ENCODE results near the gene TOMM6.

Gene TOMM6

DNA sequence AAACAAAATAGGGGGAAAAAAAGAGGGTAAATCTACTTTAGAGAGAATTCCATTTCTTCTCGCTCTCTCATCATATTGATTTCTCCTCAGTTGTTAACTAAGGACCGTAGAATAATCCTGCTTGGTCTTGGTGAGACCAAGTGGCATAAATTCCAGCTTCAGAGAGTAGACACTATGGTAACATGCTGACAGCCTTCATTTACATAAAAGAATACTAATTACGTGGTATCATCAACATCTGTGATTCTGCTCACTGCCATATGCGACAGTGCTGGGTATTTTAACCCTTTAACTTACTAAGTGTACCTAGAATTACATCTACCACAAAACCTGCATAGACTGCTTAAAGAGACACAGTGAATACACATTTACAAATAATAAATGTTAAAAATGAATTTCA is 27.1 kb downstream of the TOMM6 start:
- H3K27ac ChIP-seq, result no peak overlapping the region
- H3K27me3 ChIP-seq, result no peaks in the 10 kb centered on the region
- no peaks in the 10 kb centered on the region for H3K9me3 ChIP-seq
- H3K4me1 ChIP-seq (ENCODE audit: control insufficient read depth in 1 of 2, insufficient read depth in 1 of 2, low read depth in 1 of 2, low read length in 1 of 2), result peaks cover 8 to 12% of the 10 kb centered on the region in 2 experiments
- no peak overlapping the region for H3K4me3 ChIP-seq (ENCODE audit: low read depth in 1 of 2, low read length in 1 of 2)
- TF ChIP-seq, protein P1, sequence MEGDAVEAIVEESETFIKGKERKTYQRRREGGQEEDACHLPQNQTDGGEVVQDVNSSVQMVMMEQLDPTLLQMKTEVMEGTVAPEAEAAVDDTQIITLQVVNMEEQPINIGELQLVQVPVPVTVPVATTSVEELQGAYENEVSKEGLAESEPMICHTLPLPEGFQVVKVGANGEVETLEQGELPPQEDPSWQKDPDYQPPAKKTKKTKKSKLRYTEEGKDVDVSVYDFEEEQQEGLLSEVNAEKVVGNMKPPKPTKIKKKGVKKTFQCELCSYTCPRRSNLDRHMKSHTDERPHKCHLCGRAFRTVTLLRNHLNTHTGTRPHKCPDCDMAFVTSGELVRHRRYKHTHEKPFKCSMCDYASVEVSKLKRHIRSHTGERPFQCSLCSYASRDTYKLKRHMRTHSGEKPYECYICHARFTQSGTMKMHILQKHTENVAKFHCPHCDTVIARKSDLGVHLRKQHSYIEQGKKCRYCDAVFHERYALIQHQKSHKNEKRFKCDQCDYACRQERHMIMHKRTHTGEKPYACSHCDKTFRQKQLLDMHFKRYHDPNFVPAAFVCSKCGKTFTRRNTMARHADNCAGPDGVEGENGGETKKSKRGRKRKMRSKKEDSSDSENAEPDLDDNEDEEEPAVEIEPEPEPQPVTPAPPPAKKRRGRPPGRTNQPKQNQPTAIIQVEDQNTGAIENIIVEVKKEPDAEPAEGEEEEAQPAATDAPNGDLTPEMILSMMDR (IDR thresholded peaks at IDR 0.05), result no peak
- H3K36me3 ChIP-seq, result no peaks in the 10 kb centered on the region

DNA sequence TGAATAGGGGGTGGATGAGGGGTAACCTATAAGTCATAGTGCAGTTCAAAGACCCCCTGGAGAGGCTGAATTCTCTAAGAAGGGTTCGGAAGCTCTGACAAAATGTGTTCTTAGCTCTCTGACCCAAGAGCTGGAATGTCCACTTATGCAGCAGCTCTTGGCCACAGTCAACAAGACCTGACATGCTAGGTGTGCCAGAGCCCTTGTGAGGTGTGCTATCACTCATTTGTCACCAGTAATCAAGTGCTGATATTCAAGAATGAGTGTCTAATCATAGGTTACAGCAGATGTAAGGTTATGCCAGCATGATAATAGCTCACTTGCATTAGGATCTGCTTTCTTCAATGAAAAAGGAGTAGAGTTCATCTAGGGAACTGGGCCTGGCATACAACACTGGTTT is 28.1 kb downstream of the TOMM6 start:
- TF ChIP-seq, protein P1 (IDR thresholded peaks at IDR 0.05), result no peak
- H3K27me3 ChIP-seq, result no peaks in the 10 kb centered on the region
- no peak overlapping the region for H3K4me3 ChIP-seq (ENCODE audit: low read depth in 1 of 2, low read length in 1 of 2)
- no peak overlapping the region for H3K27ac ChIP-seq
- H3K36me3 ChIP-seq, result no peaks in the 10 kb centered on the region
- peaks cover 8 to 12% of the 10 kb centered on the region in 2 experiments for H3K4me1 ChIP-seq (ENCODE audit: control insufficient read depth in 1 of 2, insufficient read depth in 1 of 2, low read depth in 1 of 2, low read length in 1 of 2)
- H3K9me3 ChIP-seq, result no peaks in the 10 kb centered on the region

DNA sequence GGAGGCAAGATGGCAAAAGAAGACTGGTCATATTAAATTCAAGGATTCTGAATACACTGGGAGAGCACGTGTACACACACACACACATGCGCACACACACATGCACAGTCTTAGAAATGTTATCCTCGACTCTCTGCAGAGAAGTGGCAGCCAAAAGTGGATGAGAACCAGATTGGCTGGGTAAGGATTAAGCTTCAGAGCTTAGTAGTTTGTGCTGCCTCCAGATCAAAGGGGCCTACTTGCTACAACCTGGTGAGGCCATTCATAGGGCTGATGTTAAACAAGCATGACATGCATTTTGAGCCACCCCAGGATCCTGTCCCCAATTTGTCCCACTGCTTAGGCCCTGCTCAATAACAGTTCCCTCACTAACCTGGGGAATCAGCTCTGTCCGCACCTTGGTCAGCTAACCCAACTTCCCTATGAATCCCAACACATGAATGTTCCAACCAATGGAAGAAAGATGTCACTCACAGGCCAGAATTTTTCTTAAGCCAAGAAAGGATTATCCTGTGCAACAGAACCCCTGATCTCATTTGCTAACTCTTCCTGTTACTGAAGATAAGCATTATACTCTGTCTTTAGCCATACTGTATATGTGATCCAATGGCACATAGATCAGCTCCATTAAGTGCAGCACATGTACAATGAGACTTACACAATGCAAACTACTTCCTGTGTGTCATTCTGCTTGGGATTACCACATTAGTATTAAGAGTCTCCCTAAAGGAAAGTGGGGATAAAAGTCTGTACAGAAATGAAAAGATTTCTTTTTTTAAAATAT is 31.0 kb downstream of the TOMM6 start:
- peaks cover 8 to 17% of the 10 kb centered on the region in 2 experiments for H3K4me1 ChIP-seq (ENCODE audit: control insufficient read depth in 1 of 2, insufficient read depth in 1 of 2, low read depth in 1 of 2, low read length in 1 of 2)
- TF ChIP-seq, protein P1 (IDR thresholded peaks at IDR 0.05), result no peak
- no peak overlapping the region for H3K4me3 ChIP-seq (ENCODE audit: low read depth in 1 of 2, low read length in 1 of 2)
- H3K9me3 ChIP-seq, result no peaks in the 10 kb centered on the region
- H3K27me3 ChIP-seq, result no peaks in the 10 kb centered on the region
- no peaks in the 10 kb centered on the region for H3K36me3 ChIP-seq
- H3K27ac ChIP-seq, result no peak overlapping the region

DNA sequence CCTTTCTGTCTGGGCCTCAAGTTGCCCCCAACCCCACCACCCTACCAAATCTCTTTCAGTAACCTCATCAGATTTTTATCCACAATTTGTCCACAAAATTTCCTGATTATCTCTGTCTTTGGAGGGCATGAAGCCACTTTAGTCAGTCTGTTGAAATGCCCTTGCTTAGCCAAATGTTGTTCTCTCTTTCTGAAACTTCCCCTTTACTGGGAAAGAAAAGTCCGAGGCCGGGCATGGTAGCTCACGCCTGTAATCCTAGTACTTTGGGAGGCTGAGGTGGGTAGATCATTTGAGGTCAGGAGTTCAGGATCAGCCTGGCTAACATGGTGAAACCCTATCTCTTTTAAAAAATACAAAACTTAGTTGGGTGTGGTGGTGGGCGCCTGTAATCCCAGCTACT is 33.8 kb downstream of the TOMM6 start:
- H3K9me3 ChIP-seq, result no peaks in the 10 kb centered on the region
- no peak overlapping the region for H3K27ac ChIP-seq
- TF ChIP-seq, protein P1 (IDR thresholded peaks at IDR 0.05), result no peak
- H3K27me3 ChIP-seq, result no peaks in the 10 kb centered on the region
- H3K36me3 ChIP-seq, result no peaks in the 10 kb centered on the region
- H3K4me3 ChIP-seq (ENCODE audit: low read depth in 1 of 2, low read length in 1 of 2), result no peak overlapping the region
- peaks cover 8 to 17% of the 10 kb centered on the region in 2 experiments for H3K4me1 ChIP-seq (ENCODE audit: control insufficient read depth in 1 of 2, insufficient read depth in 1 of 2, low read depth in 1 of 2, low read length in 1 of 2)

DNA sequence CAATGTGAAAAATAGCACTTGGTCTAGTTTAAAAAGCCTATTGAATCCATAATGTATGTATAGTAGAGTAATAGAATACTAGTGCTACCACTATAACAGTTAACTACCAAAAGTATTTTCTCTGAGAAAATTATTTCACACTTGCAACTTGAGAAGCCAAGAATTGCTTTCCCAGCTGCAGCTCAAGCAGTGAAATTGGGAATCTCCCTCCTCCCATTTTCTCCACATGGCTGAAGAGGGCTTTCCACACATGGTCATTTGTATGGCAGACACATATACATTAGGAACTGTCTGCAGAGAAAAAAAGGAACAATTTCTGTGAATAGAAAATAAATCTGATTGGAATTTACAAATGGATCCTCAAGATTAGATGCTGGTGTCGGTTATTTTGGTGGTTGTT is 34.5 kb downstream of the TOMM6 start:
- H3K4me1 ChIP-seq (ENCODE audit: control insufficient read depth in 1 of 2, insufficient read depth in 1 of 2, low read depth in 1 of 2, low read length in 1 of 2), result peaks cover 8 to 17% of the 10 kb centered on the region in 2 experiments
- H3K36me3 ChIP-seq, result no peaks in the 10 kb centered on the region
- H3K27ac ChIP-seq, result no peak overlapping the region
- no peaks in the 10 kb centered on the region for H3K27me3 ChIP-seq
- no peaks in the 10 kb centered on the region for H3K9me3 ChIP-seq
- TF ChIP-seq, protein P1 (IDR thresholded peaks at IDR 0.05), result no peak
- no peak overlapping the region for H3K4me3 ChIP-seq (ENCODE audit: low read depth in 1 of 2, low read length in 1 of 2)

All from neutrophil (primary cell).